Ascending aorta (tissue), 2 donors: ENCODE data around the gene HPGD. TPM values are rescaled to one million over a fixed set of nuclear protein-coding genes. Genes with fewer than 3 reads are reported as not detected.

Experiments
- DNase-seq, 2 donors: peaks; one replicate each; pipeline ENCODE4 v3.0.0-alpha.2; 2019; ENCODE audit warnings: low spot score in 2 of 2
- H3K27ac ChIP-seq, 2 donors: fragments of 200-600 bp; sonication (generic); one replicate each; pipeline ENCODE4 v1.5.1; 2016 to 2017; ENCODE audit warnings: mild to moderate bottlenecking in 1 of 2
- H3K27me3 ChIP-seq: fragments of 200-600 bp; sonication (generic); one replicate; pipeline ENCODE4 v1.5.1; 2017
- H3K36me3 ChIP-seq, 2 donors: fragments of 200-600 bp; sonication (generic); one replicate each; pipeline ENCODE4 v1.5.1; 2016
- H3K4me1 ChIP-seq, 2 donors: fragments of 200-600 bp; sonication (generic); one replicate each; pipeline ENCODE4 v1.5.1; 2016 to 2017; ENCODE audit warnings: mild to moderate bottlenecking in 1 of 2
- H3K4me3 ChIP-seq, 2 donors: fragments of 200-600 bp; sonication (generic); one replicate each; pipeline ENCODE4 v1.5.1; 2016 to 2017; ENCODE audit warnings: mild to moderate bottlenecking in 1 of 2
- H3K9me3 ChIP-seq, 2 donors: fragments of 200-600 bp; sonication (generic); one replicate each; pipeline ENCODE4 v1.5.1; 2016
- CTCF ChIP-seq, 3 experiments: fragments of 200-600 bp in 2 of 3; fragments of 450-650 bp in 1 of 3; sonication (generic) in 2 of 3; IDR thresholded peaks; one replicate each; pipeline ENCODE4 v1.5.1; 2016 to 2019; ENCODE audit warnings: antibody characterized with exemption in 3 of 3, mild to moderate bottlenecking in 1 of 3, moderate library complexity in 1 of 3
- intact Hi-C: fragments of 100-400 bp; cut with DNase I; formaldehyde crosslinking; loops from one replicate; pipeline ENCODE4 v1.15.1; 2023
- total RNA-seq: library from RNA; depleted of rRNA; stranded (reverse); fragments of >200 nt; gene quantifications from one replicate; pipeline ENCODE4 v1.1.0, GENCODE V29; 2016

Gene HPGD
- total RNA-seq, 1 donor from 2014 or later = 4.2 TPM

GRCh38 chr4:174538123-174538875, 16.0 kb upstream of the HPGD start:
- H3K36me3 ChIP-seq = no peaks in the 10 kb centered on the region
- H3K9me3 ChIP-seq = no peaks in the 10 kb centered on the region
- H3K27me3 ChIP-seq = no peaks in the 10 kb centered on the region
- TF ChIP-seq CTCF (IDR thresholded peaks at IDR 0.05) = no peak
- H3K27ac ChIP-seq = no peak overlapping the region
- H3K4me3 ChIP-seq = no peak overlapping the region
- intact Hi-C loops = no loop called here
- DNase-seq = no peak
- no peaks in the 10 kb centered on the region for H3K4me1 ChIP-seq

GRCh38 chr4:174537634-174538033, 15.3 kb upstream of the HPGD start:
- no peak for DNase-seq
- Histone ChIP-seq H3K36me3 (no peaks in the 10 kb centered on the region), H3K27me3 (no peaks in the 10 kb centered on the region), H3K9me3 (no peaks in the 10 kb centered on the region), H3K4me3 (no peak overlapping the region), H3K4me1 (no peaks in the 10 kb centered on the region), H3K27ac (no peak overlapping the region)
- no peak for TF ChIP-seq CTCF (IDR thresholded peaks at IDR 0.05)
- intact Hi-C loops = no loop called here

- Histone ChIP-seq H3K4me3 (no peak overlapping the region), H3K4me1 (no peaks in the 10 kb centered on the region), H3K27ac (no peak overlapping the region), H3K36me3 (no peaks in the 10 kb centered on the region), H3K9me3 (no peaks in the 10 kb centered on the region), H3K27me3 (no peaks in the 10 kb centered on the region)
- DNase-seq = no peak
- intact Hi-C loops = no loop called here
- no peak for TF ChIP-seq CTCF (IDR thresholded peaks at IDR 0.05)
Observed at GRCh38 chr4:174534461-174534860, 12.2 kb upstream of the HPGD start.

- Histone ChIP-seq H3K4me1 (no peaks in the 10 kb centered on the region), H3K36me3 (no peaks in the 10 kb centered on the region), H3K27me3 (no peaks in the 10 kb centered on the region), H3K9me3 (no peaks in the 10 kb centered on the region), H3K4me3 (no peak overlapping the region), H3K27ac (no peak overlapping the region)
- no peak for TF ChIP-seq CTCF (IDR thresholded peaks at IDR 0.05)
- DNase-seq = no peak
- intact Hi-C loops = no loop called here
Observed at GRCh38 chr4:174532445-174532844, 10.2 kb upstream of the HPGD start.

GRCh38 chr4:174531486-174531885, 9.2 kb upstream of the HPGD start:
- Histone ChIP-seq H3K36me3 (no peaks in the 10 kb centered on the region), H3K27ac (no peak overlapping the region), H3K4me3 (no peak overlapping the region), H3K4me1 (no peaks in the 10 kb centered on the region), H3K9me3 (no peaks in the 10 kb centered on the region), H3K27me3 (no peaks in the 10 kb centered on the region)
- TF ChIP-seq CTCF (IDR thresholded peaks at IDR 0.05) = no peak
- intact Hi-C loops = no loop called here
- DNase-seq = no peak
